HG03196 (cell line): ENCODE results near the gene UBFD1.
"Not testable (repeated sequence)": the region's sequence is repeated elsewhere in the genome, so short reads cannot be mapped to it uniquely, and the experiment has no call there.

Experiments
- ATAC-seq: cut with Tn5 transposase; IDR thresholded peaks from one replicate; pipeline ENCODE4 v1.9.1; 2021; ENCODE audit not compliant: unreplicated experiment

Gene UBFD1

DNA sequence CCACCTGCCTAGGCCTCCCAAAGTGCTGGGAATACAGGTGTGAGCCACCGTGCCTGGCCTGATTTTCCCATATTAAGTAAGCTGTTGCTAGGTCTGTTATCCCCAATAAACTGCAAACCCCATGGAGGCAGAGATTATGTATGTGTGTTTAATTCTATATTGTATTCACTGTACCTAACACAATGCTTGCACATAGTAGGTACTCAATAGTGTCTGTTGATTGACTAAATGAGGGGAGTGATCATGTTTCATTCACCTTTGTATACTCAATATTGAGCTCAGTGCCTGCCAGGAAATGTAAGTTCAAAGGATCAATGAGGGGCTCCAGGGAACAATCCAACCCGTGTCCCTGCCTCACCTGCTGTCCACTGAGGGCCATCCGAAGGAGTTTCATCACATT is 32.6 kb upstream of the UBFD1 start:
- ATAC-seq = no peak

DNA sequence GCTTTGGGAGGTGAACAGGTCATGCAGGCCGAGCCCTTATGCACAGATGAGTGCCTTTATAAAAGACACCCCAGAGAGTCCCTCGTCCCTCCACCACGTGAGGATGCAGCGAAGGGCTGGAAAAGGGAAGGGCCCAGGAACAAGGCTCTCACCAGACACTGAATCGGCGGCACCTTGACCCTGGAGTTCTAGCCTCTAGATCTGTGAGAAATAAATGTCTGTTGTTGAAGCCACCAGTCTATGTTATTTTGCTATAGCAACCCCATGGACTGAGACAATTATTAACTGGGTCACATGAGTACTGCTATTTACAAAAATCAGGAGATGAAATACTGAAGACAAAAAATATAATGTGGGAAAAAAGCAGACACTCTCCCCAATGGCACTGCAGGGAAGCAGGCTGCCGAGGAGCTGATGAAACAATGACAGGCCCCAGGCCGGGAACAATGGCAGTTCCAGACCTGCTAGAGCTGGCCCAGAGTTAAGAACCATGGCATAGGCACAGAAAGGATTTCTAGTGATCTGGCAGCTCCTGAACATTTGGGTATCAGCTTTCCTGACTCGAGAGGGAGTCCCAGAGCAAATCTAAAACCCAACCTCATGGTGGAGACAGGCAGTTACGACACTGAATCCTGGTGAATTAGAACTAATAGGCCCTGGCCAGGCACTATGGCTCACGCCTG is 29.4 kb upstream of the UBFD1 start:
- ATAC-seq = no peak

DNA sequence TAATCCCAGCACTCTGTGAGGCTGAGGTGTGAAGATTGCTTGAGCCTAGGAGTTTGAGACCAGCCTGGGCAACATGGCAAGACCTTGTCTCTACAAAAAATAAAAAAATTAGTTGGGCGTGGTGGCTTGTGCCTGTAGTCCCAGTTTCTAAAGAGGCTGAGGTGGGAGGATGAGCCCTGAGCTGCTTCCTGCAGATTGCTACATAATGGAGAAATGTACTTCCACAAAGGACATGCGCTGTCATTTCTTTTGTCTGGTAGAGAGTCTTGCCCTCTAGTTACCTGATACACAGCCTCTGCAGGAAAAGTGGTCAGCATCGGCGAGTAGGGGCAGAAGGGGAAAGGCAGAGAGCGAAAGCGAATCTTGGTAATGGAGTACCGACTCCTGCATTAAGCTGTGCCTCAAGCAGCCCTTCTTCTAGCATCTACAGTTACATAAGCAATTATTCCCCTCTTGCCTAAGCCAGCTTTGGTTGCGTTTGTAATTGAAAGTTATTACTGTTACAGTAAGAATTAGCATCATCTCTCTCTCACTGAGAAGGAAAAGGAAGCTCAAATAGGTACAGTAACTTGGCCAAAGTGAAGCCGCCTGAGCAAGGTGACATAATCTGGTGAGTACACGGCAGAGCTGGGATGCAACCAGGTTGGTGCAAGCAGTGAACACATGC is 28.8 kb upstream of the UBFD1 start:
- no peak for ATAC-seq

DNA sequence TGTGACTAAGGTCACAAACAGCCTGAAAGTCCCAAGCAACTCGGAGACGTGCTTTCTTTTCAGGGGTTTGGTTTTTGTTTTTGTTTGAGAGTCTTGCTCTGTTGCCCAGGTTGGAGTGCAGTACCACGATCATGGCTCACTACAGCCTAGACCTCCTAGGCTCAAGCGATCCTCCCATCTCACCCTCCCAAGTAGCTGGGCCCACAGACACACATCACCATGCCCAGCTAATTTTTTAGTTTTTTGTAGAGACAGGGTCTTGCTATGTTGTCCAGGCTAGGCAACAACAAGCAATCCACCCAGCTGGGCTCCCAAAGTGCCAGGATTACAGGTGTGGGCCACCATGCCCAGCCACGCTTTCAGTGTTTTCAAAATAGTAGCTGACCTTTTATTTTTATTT is 27.5 kb upstream of the UBFD1 start:
- ATAC-seq = no peak

DNA sequence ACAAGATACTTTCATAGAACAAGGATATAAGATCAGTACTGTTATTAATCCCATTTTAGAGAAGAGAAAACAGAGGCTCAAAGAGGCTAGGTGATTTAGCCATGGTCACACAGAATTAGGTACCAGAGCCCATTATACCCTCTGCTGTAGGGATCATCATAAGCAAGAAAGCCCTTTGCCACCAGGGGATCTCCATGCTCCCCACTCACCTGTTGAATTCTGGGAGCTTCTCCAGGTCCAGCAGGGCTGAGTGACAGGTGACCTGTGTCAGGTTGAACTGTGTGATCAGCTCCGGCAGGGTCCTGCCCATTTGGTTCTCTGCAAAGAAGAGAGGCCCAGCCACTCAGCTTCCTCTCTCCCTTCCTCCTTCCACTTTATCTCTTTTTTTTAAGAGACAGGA is 25.1 kb upstream of the UBFD1 start:
- ATAC-seq = no peak

DNA sequence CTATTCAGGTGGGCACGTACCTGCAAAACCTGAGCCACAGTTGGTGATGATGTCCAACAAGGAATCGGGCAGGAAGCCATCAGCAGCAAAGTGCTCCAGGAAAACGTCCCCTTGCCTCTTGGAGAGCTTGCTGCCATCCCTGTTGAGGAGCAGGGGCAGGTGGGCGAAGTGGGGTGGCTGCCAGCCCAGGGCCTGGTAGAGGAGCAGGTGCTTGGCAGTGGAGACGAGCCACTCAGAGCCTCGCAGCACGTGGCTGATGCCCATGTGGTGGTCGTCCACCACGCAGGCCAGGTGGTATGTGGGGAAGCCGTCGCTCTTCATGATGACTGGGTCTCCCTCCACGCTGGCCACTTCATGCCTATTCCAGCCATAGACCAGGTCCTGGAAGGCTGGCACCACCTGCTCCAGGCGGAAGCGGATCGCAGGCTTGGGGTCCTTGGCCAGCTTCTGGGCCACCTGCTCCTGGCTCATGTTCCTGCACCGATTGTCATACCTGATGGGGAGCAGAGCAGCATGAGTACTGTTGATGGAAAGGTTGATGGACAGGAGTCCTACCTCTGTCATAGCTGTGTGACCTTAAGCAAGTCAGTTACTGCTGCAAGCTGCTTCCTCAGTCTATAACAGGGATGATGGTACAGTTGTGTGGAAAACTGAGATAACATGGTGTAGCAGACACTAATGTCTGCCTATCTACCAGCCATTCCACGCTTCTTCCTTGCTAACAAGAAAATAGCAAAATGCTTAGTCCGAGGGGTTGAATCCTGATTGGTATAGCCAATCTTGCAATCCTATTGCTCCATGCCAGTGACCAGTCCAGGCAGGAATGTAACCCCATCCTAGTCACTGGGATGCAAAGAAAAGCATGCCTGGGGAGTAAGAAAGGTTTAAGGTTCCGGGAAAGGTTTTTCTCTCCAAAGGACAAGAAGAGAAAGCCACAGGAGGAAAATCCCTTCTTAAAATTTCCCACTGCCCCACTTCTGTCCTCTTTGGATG is 22.4 kb upstream of the UBFD1 start:
- ATAC-seq = no peak

DNA sequence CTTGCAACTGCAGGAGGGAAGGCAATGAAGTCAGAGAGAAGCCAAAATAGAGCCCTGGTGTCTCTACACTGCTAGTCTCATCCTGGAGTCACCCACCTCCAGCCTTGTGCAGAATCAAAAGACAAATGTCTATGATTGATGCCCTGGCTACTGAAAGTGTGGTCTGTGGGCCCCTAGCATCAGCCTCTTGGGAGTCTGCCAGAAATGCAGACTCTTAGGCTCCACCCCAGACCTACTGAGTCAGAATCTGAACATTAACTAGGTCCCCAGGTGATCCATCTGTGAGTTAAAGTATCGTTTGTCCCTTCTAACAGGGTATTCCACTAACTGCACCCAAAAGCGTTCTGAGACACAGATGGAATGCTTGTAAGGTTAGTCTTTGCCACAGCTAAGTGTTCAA is 21.6 kb upstream of the UBFD1 start:
- ATAC-seq = no peak

DNA sequence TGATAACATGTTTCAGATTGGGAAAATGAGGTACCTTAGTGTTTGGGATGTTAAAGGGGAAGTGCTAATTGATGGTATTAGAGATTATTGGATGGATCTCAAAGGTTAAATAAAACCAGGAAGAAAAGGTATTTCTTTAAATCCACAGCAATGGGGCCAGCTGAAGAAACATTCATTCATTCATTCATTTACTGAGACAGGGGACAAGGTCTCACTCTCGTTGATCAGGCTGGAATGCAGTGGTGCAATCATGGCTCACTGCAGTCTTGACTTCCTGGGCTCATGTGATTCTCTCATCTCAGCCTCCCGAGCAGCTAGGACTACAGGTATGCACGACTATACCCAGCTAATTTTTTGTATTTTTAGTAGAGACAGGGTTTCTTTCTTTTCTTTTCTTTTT is 20.1 kb upstream of the UBFD1 start:
- ATAC-seq = no peak

DNA sequence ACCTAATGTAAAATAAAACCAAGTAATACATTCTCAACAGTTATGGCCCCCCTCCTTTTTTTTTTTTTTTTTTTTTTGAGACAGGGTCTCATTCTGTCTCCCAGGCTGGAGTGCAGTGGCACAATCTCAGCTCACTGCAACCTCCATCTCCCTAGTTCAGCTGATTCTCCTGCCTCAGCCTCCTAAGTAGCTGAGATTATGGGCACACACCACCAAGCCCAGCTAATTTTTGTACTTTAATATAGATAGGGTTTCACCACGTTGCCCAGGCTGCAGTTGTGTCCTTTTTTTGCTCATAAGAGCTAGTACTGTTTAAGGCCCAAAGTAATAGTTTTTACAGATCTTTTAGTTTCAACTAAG is 18.6 kb upstream of the UBFD1 start:
- ATAC-seq = no peak

DNA sequence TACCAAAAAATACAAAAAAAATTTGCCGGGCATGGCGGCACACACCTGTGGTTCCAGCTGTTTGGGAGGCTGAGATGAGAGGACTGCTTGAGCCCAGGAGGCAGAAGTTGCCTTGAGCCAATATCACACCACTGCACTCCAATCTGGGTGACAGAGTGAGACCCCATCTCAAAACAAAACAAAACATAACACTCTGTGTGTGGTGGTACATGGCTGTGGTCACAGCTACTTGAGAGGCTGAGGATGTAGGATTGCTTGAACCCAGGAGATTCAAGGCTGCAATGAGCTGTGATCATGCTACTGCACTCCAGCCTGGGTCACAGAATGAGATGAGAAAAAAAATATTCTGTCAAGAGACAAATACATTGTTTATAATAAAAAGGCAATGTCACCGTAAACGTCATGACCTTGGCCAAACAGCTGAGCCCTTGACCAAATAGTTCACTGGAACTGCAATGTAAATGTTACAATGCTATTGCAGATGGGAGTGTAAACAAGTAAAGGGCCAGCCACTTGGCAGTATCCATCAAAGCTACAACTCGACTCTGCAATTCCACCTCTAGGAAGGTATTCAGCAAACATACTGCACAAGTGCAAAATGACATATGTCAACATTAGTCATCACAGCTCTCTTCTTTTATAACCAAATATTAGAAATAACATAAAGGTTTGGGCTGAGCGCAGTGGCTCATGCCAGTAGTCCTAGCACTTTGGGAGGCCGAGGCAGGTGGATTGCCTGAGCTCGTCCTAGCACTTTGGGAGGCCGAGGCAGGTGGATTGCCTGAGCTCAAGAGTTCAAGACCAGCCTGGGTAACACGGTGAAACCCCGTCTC is 17.3 kb upstream of the UBFD1 start:
- no peak for ATAC-seq

DNA sequence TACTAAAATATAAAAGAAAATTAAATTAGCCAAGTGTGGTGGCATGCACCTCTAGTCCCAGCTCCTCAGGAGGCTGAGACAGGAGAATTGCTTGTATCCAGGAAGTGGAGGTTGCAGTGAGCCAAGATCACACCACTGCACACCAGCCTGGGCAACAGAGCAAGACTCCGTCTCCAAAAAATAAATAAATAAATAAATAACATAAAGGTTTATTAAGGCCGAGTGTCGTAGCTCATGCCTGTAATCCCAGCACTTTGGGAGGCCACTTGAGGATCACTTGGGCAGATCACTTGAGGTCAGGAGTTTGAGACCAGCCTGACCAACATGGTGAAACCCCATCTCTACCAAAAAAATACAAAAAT is 16.7 kb upstream of the UBFD1 start:
- ATAC-seq = not testable (repeated sequence)

DNA sequence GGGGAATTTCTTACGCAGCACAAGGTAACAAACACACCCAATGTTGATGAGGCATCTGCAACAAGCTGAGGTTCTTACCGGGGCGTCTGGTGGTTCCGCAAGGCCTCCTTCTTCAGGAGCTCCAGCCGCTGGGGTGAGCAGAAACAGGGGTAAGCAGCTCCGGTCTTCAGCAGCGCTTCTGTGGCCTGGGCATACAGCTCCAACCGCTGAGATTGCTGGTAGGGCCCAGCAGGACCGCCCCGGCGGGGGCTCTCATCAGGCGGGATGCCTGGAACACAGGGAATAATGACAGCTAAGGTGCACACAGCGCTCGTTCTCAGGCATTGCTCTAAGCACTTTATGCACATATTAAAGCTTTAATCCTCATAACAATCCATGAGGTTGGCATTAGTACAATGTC is 13.1 kb upstream of the UBFD1 start:
- no peak for ATAC-seq

DNA sequence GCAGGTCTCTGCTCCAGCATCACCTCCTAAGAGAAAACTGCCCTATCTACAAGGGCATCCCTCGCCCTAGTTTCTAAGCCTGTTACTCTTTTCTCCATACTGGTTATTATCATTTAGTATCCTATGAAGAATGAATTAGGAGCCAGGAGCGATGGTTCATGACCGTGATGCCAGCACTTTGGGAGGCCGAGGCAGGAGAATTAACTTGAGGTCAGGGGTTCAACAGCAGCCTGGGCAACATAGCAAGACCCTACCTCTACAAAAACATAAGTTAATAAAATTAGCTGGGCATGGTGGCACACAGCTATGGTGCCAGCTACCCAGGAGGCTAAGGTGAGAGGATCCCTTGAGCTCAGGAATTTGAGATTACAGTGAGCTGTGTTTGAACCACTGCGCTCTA is 7.6 kb upstream of the UBFD1 start:
- no peak for ATAC-seq

DNA sequence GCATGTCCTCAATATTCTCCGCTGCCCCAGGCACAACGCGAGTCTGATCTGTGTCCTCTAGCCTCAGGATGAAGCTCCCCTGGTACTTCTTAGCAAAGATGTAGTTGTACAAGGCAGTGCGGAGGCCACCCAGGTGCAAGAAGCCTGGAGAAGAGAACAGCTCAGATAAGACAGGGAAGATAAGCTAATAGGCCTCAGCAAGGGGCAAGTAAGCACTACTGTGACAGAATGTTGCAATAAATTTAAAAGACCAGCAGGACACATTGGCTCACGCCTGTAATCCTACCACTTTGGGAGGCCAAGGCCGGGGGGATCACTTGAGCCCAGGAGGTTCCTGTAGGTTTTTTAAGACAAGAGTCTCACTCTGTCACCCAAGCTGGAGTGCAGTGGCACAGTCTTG is 5.4 kb upstream of the UBFD1 start:
- no peak for ATAC-seq

DNA sequence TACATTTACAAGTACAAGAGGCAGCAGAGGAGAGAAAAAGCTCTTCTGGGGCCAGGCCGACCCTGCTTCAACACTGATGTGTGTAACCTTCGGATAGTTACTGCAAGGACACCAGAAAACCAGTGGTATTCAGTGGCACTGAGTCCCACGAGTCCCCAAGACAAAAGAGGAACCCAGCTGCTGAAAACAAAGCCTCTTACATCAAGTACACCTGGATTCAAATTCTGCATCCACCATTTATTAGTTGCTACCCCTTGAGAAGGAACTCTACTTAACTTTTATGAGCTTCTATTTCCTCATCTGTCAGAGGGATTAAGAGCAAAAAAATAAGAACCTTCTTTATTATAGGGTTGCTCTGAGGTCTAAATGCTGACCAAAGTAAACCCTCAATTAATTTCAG is 3.0 kb upstream of the UBFD1 start:
- ATAC-seq = no peak

DNA sequence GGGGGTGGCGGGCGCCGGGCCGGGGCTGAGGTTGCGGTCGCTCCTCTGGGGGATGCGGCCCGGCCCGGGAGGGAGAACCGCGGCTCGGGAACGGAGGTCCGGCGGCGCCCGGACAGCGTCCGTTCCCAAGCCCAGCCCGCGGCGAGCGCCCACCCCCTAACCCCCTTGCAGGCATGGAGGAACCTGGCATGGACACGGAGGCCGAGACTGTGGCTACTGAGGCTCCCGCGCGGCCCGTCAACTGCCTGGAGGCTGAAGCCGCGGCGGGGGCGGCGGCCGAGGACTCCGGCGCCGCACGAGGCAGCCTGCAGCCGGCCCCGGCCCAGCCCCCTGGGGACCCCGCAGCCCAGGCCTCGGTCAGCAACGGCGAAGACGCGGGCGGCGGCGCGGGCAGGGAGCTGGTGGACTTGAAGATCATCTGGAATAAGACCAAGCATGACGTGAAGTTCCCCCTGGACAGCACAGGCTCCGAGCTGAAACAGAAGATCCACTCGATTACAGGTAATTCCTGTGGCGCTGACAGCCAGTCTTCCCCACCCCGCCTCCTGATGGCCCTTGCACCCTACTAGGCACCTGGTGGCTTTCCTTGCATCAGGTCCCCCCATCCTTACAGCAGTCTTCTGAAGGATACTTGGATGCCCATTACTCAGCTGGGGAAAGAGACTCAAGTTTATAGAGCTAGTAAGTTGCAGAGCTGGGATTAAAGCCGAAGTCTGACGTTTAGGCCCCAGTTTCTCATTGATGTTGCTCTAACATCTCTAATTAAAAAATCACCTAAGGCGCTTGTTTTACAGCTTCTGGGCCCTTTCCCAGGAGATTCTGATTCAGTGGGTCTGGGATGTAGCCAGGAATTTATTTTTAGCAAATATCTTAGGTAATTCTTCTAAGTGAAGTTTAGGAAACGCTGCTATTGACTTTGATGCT is 514 bp downstream of the UBFD1 start:
- ATAC-seq = peak; percentile 7

DNA sequence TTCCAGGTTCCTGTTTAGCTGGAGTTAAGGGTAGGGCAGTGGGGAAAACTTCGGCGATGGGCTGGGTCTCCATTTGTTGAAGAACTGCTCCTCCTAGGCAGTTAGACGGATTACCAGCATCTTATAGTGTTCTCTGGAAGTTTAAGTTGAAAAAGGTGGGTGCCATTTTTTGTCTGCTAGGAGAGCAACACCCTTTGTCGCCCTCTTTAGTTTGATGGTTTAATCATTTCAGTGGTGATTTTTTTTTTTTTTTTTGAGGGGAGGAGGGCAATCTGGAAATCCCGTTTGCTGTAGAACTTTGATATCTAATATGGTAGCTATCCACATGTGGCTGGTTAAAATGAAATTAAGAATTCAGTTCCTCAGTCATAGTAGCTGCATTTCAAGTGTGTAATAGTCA is 4.1 kb downstream of the UBFD1 start:
- no peak for ATAC-seq

DNA sequence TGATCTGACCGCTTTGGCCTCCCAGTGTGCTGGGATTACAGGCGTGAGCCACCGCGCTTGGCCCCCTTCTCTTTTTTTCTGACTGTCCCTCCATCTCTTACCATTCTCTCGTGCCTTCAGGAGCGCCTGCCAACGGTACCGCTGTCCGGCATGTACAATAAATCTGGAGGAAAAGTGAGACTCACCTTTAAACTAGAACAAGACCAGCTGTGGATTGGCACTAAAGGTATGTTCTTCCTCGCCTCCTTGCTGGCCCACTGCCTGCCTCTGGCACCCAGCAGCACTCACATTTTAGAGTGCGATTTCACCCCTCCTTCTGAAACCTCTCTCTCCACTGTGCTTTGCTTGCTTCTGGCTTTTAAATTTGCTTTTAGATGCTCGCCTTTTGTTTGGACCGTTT is 5.0 kb downstream of the UBFD1 start:
- no peak for ATAC-seq

DNA sequence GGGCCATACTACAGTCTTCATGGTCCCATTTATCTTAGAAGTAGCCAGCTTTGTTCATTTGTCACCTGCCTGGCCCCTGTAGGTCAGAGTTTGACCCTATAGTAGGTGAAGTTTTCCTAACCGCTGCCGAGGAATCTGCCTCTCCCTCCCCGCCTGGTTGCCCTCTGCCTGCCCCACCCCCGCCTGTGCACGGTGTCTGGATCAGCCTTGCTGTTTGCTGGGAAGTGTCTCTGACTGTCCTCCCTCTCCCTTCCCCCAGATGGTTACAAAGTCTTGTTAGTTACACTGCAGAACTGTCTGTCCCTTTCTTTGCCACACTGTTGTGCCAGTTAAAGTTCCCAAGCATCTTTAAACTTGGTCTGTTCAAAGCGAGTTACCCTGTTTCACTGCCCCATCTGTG is 5.7 kb downstream of the UBFD1 start:
- ATAC-seq = no peak
